Lower lobe of right lung (tissue), 2 donors: ENCODE measurements around the gene CACNA1H. TPM values are rescaled to one million over a fixed set of nuclear protein-coding genes. Genes with fewer than 3 reads are reported as not detected.

Source experiments
- ATAC-seq, 2 donors: fragments of 200-7000 bp; cut with Tn5 transposase; one replicate each; pipeline ENCODE4 v1.9.1; 2020 to 2022; ENCODE audit warnings: mild to moderate bottlenecking in 2 of 2, moderate library complexity in 2 of 2
- DNase-seq: peaks from one replicate; pipeline ENCODE4 v3.0.0-alpha.2; 2020
- H3K27ac ChIP-seq: fragments of 200-600 bp; one replicate; pipeline ENCODE4 v1.8.0; 2022
- H3K27me3 ChIP-seq: fragments of 200-600 bp; one replicate; pipeline ENCODE4 v1.8.0; 2022; ENCODE audit warnings: low read depth
- H3K36me3 ChIP-seq: fragments of 200-600 bp; one replicate; pipeline ENCODE4 v1.8.0; 2022; ENCODE audit warnings: mild to moderate bottlenecking
- H3K4me1 ChIP-seq: fragments of 200-600 bp; one replicate; pipeline ENCODE4 v1.8.0; 2022
- H3K4me3 ChIP-seq: fragments of 200-600 bp; one replicate; pipeline ENCODE4 v1.8.0; 2022; ENCODE audit warnings: mild to moderate bottlenecking
- H3K9me3 ChIP-seq: fragments of 200-600 bp; one replicate; pipeline ENCODE4 v1.8.0; 2022
- CTCF ChIP-seq: fragments of 200-600 bp; IDR thresholded peaks from one replicate; pipeline ENCODE4 v1.8.0; 2022; ENCODE audit warnings: antibody characterized with exemption, mild to moderate bottlenecking
- intact Hi-C: fragments of 100-400 bp; cut with DNase I; formaldehyde crosslinking; loops from one replicate; pipeline ENCODE4 v1.11.0; 2022
- total RNA-seq: library from RNA; stranded (reverse); fragmentation: NEBNext Ultra II Directional; extraction: Animal tissue kit (Norgen Biotek cat#: 25700); gene quantifications from one replicate; pipeline ENCODE4 v1.2.1, GENCODE V29; 2021
- donor health status: DM: no; HTN: yes; CAD: no; lungs with severe emphysema.

Gene CACNA1H
- total RNA-seq, 1 donor from 2014 or later, result 8.4 TPM

GRCh38 chr16:1170076-1170418 is 17.1 kb downstream of the CACNA1H start:
- Histone ChIP-seq H3K4me1 (no peaks in the 10 kb centered on the region), H3K4me3 (no peak overlapping the region), H3K27me3 (peaks cover 45% of the 10 kb centered on the region), H3K36me3 (no peaks in the 10 kb centered on the region), H3K9me3 (no peaks in the 10 kb centered on the region), H3K27ac (no peak overlapping the region)
- no peak for DNase-seq
- ATAC-seq, result no peak
- intact Hi-C loops, result no loop called here
- no peak for TF ChIP-seq CTCF

- DNase-seq, result no peak
- intact Hi-C loops, result no loop called here
- H3K4me3 ChIP-seq, result no peak overlapping the region
- no peak for TF ChIP-seq CTCF
- no peaks in the 10 kb centered on the region for H3K4me1 ChIP-seq
- no peaks in the 10 kb centered on the region for H3K36me3 ChIP-seq
- no peak overlapping the region for H3K27ac ChIP-seq
- peaks cover 45% of the 10 kb centered on the region for H3K27me3 ChIP-seq
- no peaks in the 10 kb centered on the region for H3K9me3 ChIP-seq
- ATAC-seq, result no peak
Observed at GRCh38 chr16:1171001-1171400, 18.1 kb downstream of the CACNA1H start.

- Histone ChIP-seq H3K4me3 (no peak overlapping the region), H3K27me3 (peaks cover 45% of the 10 kb centered on the region), H3K36me3 (no peaks in the 10 kb centered on the region), H3K4me1 (no peaks in the 10 kb centered on the region), H3K9me3 (no peaks in the 10 kb centered on the region), H3K27ac (no peak overlapping the region)
- intact Hi-C loops, result no loop called here
- ATAC-seq (no peak), DNase-seq (no peak)
- no peak for TF ChIP-seq CTCF
Observed at GRCh38 chr16:1171854-1172428, 19.0 kb downstream of the CACNA1H start.

GRCh38 chr16:1172651-1173050 is 19.7 kb downstream of the CACNA1H start:
- Histone ChIP-seq H3K4me3 (no peak overlapping the region), H3K27me3 (peaks cover 45% of the 10 kb centered on the region), H3K4me1 (no peaks in the 10 kb centered on the region), H3K27ac (no peak overlapping the region), H3K9me3 (no peaks in the 10 kb centered on the region), H3K36me3 (no peaks in the 10 kb centered on the region)
- no peak for DNase-seq
- intact Hi-C loops, result no loop called here
- no peak for ATAC-seq
- TF ChIP-seq CTCF, result no peak

- Histone ChIP-seq H3K9me3 (no peaks in the 10 kb centered on the region), H3K36me3 (no peaks in the 10 kb centered on the region), H3K27ac (no peak overlapping the region), H3K4me3 (no peak overlapping the region), H3K4me1 (no peaks in the 10 kb centered on the region), H3K27me3 (peaks cover 36% of the 10 kb centered on the region)
- TF ChIP-seq CTCF, result no peak
- DNase-seq (no peak), ATAC-seq (no peak)
- intact Hi-C loops, result no loop called here
Observed at GRCh38 chr16:1173788-1174451, 21.0 kb downstream of the CACNA1H start.
